Breast epithelium (tissue), 4 donors: ENCODE measurements around the gene LRRC52. TPM values are rescaled to one million over a fixed set of nuclear protein-coding genes. Genes with fewer than 3 reads are reported as not detected.

Experiments used
- DNase-seq, 2 donors: peaks; one replicate each; pipeline ENCODE4 v3.0.0-alpha.2; 2019; ENCODE audit warnings: low spot score in 2 of 2
- H3K27ac ChIP-seq, 2 donors: fragments of 200-600 bp; sonication (generic) in 1 of 2; one replicate each; pipeline ENCODE4 v1.5.1; 2016 to 2019; ENCODE audit warnings: mild to moderate bottlenecking in 1 of 2
- H3K27me3 ChIP-seq, 2 donors: fragments of 200-600 bp; sonication (generic) in 1 of 2; one replicate each; pipeline versions ENCODE4 v1.5.1 to v1.6.0; 2017 to 2019; ENCODE audit warnings: control low read depth in 1 of 2, mild to moderate bottlenecking in 1 of 2
- H3K36me3 ChIP-seq: fragments of 200-600 bp; one replicate; pipeline ENCODE4 v1.5.1; 2019
- H3K4me1 ChIP-seq, 2 donors: fragments of 200-600 bp; sonication (generic); one replicate each; pipeline ENCODE4 v1.5.1; 2016 to 2019; ENCODE audit warnings: control low read depth in 1 of 2
- H3K4me3 ChIP-seq, 3 donors: fragments of 200-600 bp; sonication (generic); 1 replicate in 2 of 3; 2 replicates in 1 of 3; pipeline ENCODE4 v1.5.1; 2016 to 2019; ENCODE audit warnings: mild to moderate bottlenecking in 3 of 3, moderate library complexity in 2 of 3
- H3K9me3 ChIP-seq, 2 donors: fragments of 200-600 bp; sonication (generic) in 1 of 2; one replicate each; pipeline ENCODE4 v1.5.1; 2016 to 2019; ENCODE audit warnings: control low read depth in 1 of 2
- CTCF ChIP-seq, 3 donors: fragments of 450-650 bp; IDR thresholded peaks; one replicate each; pipeline ENCODE4 v1.5.1; 2016 to 2017; ENCODE audit warnings: antibody characterized with exemption in 3 of 3, mild to moderate bottlenecking in 3 of 3, moderate library complexity in 3 of 3
- POLR2A ChIP-seq: fragments of 450-650 bp; IDR thresholded peaks from one replicate; pipeline ENCODE4 v1.6.1; 2016; ENCODE audit warnings: antibody characterized with exemption, mild to moderate bottlenecking, moderate library complexity
- POLR2AphosphoS5 ChIP-seq, 3 donors: sonication (generic); formaldehyde crosslinking; IDR thresholded peaks; one replicate each; pipeline ENCODE4 v1.6.1; 2017; ENCODE audit warnings: antibody characterized with exemption in 3 of 3
- intact Hi-C: fragments of 100-400 bp; cut with DNase I; formaldehyde crosslinking; loops from one replicate; pipeline ENCODE4 v1.15.1; 2023; ENCODE audit warnings: low total_unique reads
- total RNA-seq, 3 donors: library from RNA; depleted of rRNA; stranded (reverse); fragments of >200 nt; gene quantifications; one replicate each; pipeline ENCODE4 v1.1.0, GENCODE V29; 2016

LRRC52 gene
- total RNA-seq, 3 donors from 2014 or later = not detected

- TF ChIP-seq POLR2AphosphoS5 (IDR thresholded peaks at IDR 0.05) (no peak), POLR2A (no peak), CTCF (IDR thresholded peaks at IDR 0.05) (no peak)
- no peak overlapping the region for H3K27ac ChIP-seq
- no peaks in the 10 kb centered on the region for H3K9me3 ChIP-seq
- no peaks in the 10 kb centered on the region for H3K4me1 ChIP-seq
- H3K4me3 ChIP-seq = no peak overlapping the region
- no peaks in the 10 kb centered on the region for H3K36me3 ChIP-seq
- intact Hi-C loops = no loop called here
- no peak for DNase-seq
- no peaks in the 10 kb centered on the region for H3K27me3 ChIP-seq
Observed at GRCh38 chr1:165512816-165513215, 31.0 kb upstream of the LRRC52 start.

- peaks cover 0 to 6% of the 10 kb centered on the region in 2 donors for H3K9me3 ChIP-seq
Observed at GRCh38 chr1:165516469-165516868, 27.3 kb upstream of the LRRC52 start.

GRCh38 chr1:165520646-165521045 lies 23.2 kb upstream of the LRRC52 start:
- Histone ChIP-seq H3K4me1 (no peaks in the 10 kb centered on the region), H3K36me3 (no peaks in the 10 kb centered on the region), H3K27me3 (no peaks in the 10 kb centered on the region), H3K27ac (no peak overlapping the region), H3K4me3 (no peak overlapping the region), H3K9me3 (peaks cover 0 to 10% of the 10 kb centered on the region in 2 donors)
- no peak for TF ChIP-seq POLR2A
- TF ChIP-seq CTCF (IDR thresholded peaks at IDR 0.05) = no peak
- no peak for TF ChIP-seq POLR2AphosphoS5 (IDR thresholded peaks at IDR 0.05)
- intact Hi-C loops = no loop called here
- DNase-seq = no peak

More at GRCh38 chr1:165516469-165516868, 27.3 kb upstream of the LRRC52 start:
- Histone ChIP-seq H3K36me3 (no peaks in the 10 kb centered on the region), H3K4me1 (no peaks in the 10 kb centered on the region), H3K27me3 (no peaks in the 10 kb centered on the region), H3K27ac (no peak overlapping the region), H3K4me3 (no peak overlapping the region)
- intact Hi-C loops = no loop called here
- no peak for DNase-seq
- TF ChIP-seq POLR2AphosphoS5 (IDR thresholded peaks at IDR 0.05) (no peak), POLR2A (no peak), CTCF (IDR thresholded peaks at IDR 0.05) (no peak)

- H3K27ac ChIP-seq = peak overlapping the region in 1 of 2 donors; percentile 8
- H3K4me1 ChIP-seq = no peaks in the 10 kb centered on the region
- no peak overlapping the region for H3K4me3 ChIP-seq
- TF ChIP-seq POLR2AphosphoS5 (IDR thresholded peaks at IDR 0.05) = no peak
- TF ChIP-seq CTCF (IDR thresholded peaks at IDR 0.05) = no peak
- no peak for TF ChIP-seq POLR2A
- intact Hi-C loops = no loop called here
- peaks cover 0 to 10% of the 10 kb centered on the region in 2 donors for H3K9me3 ChIP-seq
- DNase-seq = no peak
- no peaks in the 10 kb centered on the region for H3K36me3 ChIP-seq
- H3K27me3 ChIP-seq = no peaks in the 10 kb centered on the region
Observed at GRCh38 chr1:165524639-165525285, 19.0 kb upstream of the LRRC52 start.

- peaks cover 0 to 10% of the 10 kb centered on the region in 2 donors for H3K9me3 ChIP-seq
- no peaks in the 10 kb centered on the region for H3K36me3 ChIP-seq
- intact Hi-C loops = no loop called here
- no peak overlapping the region for H3K4me3 ChIP-seq
- H3K4me1 ChIP-seq = no peaks in the 10 kb centered on the region
- DNase-seq = no peak
- no peaks in the 10 kb centered on the region for H3K27me3 ChIP-seq
- H3K27ac ChIP-seq = peak overlapping the region in 1 of 2 donors; percentile 8
- TF ChIP-seq POLR2A (no peak), CTCF (IDR thresholded peaks at IDR 0.05) (no peak), POLR2AphosphoS5 (IDR thresholded peaks at IDR 0.05) (no peak)
Observed at GRCh38 chr1:165525708-165526107, 18.1 kb upstream of the LRRC52 start.
